ENCODE results near the gene DHX30.

DNA sequence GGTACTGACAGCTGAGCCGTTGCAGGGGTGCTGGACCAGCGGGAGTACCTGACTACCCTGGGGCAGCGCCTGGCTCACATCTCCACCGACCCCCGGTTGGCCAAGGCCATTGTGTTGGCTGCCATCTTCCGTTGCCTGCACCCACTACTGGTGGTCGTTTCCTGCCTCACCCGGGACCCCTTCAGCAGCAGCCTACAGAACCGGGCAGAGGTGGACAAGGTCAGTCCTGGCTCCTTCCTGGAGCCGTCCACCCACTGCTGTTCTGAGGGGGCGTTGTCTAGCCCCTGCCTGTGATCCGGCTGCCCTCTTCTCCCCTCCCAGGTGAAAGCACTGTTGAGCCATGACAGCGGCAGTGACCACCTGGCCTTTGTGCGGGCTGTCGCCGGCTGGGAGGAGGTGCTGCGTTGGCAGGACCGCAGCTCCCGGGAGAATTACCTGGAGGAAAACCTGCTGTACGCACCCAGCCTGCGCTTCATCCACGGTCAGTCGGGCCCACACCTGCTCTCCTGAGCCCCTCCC lies 45.7 kb downstream of the DHX30 start:
- TF ChIP-seq, protein P1, sequence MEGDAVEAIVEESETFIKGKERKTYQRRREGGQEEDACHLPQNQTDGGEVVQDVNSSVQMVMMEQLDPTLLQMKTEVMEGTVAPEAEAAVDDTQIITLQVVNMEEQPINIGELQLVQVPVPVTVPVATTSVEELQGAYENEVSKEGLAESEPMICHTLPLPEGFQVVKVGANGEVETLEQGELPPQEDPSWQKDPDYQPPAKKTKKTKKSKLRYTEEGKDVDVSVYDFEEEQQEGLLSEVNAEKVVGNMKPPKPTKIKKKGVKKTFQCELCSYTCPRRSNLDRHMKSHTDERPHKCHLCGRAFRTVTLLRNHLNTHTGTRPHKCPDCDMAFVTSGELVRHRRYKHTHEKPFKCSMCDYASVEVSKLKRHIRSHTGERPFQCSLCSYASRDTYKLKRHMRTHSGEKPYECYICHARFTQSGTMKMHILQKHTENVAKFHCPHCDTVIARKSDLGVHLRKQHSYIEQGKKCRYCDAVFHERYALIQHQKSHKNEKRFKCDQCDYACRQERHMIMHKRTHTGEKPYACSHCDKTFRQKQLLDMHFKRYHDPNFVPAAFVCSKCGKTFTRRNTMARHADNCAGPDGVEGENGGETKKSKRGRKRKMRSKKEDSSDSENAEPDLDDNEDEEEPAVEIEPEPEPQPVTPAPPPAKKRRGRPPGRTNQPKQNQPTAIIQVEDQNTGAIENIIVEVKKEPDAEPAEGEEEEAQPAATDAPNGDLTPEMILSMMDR (IDR thresholded peaks at IDR 0.05 in 4 of 5, conservative IDR thresholded peaks at IDR 0.05 in 1 of 5), result no peak
- no peak for TF ChIP-seq POLR2A (IDR thresholded peaks at IDR 0.05)
